Uterus (tissue), 4 donors: ENCODE data around the gene E2F7. TPM values are rescaled to one million over a fixed set of nuclear protein-coding genes. Genes with fewer than 3 reads are reported as not detected.

Source experiments
- DNase-seq, 2 donors: peaks; one replicate each; pipeline ENCODE4 v3.0.0-alpha.2; 2019 to 2020
- H3K27ac ChIP-seq, 2 donors: fragments of 200-600 bp; sonication (generic); 1 replicate in 1 of 2; 2 replicates in 1 of 2; pipeline ENCODE4 v1.5.1; 2016 to 2018
- H3K27me3 ChIP-seq, 2 donors: fragments of 200-600 bp; sonication (generic); one replicate each; pipeline ENCODE4 v1.5.1; 2018 to 2019; ENCODE audit warnings: control low read depth in 1 of 2
- H3K36me3 ChIP-seq, 2 donors: fragments of 200-600 bp; sonication (generic); one replicate each; pipeline ENCODE4 v1.5.1; 2019; ENCODE audit warnings: control low read depth in 1 of 2
- H3K4me1 ChIP-seq, 2 donors: fragments of 200-600 bp; sonication (generic); one replicate each; pipeline ENCODE4 v1.5.1; 2018 to 2019; ENCODE audit warnings: control low read depth in 1 of 2
- H3K4me3 ChIP-seq, 2 donors: fragments of 200-600 bp; sonication (generic); 1 replicate in 1 of 2; 2 replicates in 1 of 2; pipeline ENCODE4 v1.5.1; 2018 to 2019; ENCODE audit warnings: mild to moderate bottlenecking in 1 of 2
- H3K9me3 ChIP-seq, 2 donors: fragments of 200-600 bp; sonication (generic); one replicate each; pipeline ENCODE4 v1.5.1; 2019; ENCODE audit warnings: control low read depth in 1 of 2
- CTCF ChIP-seq, 4 experiments: fragments of 200-600 bp in 2 of 4; fragments of 450-650 bp in 2 of 4; sonication (generic) in 2 of 4; IDR thresholded peaks; one replicate each; pipeline ENCODE4 v1.5.1; 2016 to 2019; ENCODE audit warnings: antibody characterized with exemption in 4 of 4, mild to moderate bottlenecking in 2 of 4, moderate library complexity in 1 of 4
- POLR2A ChIP-seq, 2 donors: fragments of 450-650 bp; IDR thresholded peaks; one replicate each; pipeline ENCODE4 v1.6.1; 2016; ENCODE audit warnings: antibody characterized with exemption in 2 of 2, mild to moderate bottlenecking in 1 of 2, moderate library complexity in 1 of 2
- intact Hi-C: fragments of 100-400 bp; cut with DNase I; formaldehyde crosslinking; loops from one replicate; pipeline ENCODE4 v1.15.1; 2023; ENCODE audit warnings: low total_unique reads
- total RNA-seq, 4 donors: library from RNA; depleted of rRNA in 3 of 4; stranded (reverse); fragments of >200 nt in 3 of 4; gene quantifications; one replicate each; pipeline versions ENCODE4 v1.1.0 to v1.2.4, GENCODE V29; 2014 to 2023
- donor health status: DM: yes; HTN: yes; CAD: no.

The E2F7 gene
- total RNA-seq, 4 donors from 2014 or later: 5.9 TPM; not detected in 3

GRCh38 chr12:77023501-77023900 lies 41.9 kb downstream of the E2F7 start:
- no peaks in the 10 kb centered on the region for H3K4me1 ChIP-seq
- no peak overlapping the region for H3K4me3 ChIP-seq
- intact Hi-C loops: no loop called here
- H3K9me3 ChIP-seq: no peaks in the 10 kb centered on the region
- no peak for DNase-seq
- no peaks in the 10 kb centered on the region for H3K36me3 ChIP-seq
- H3K27me3 ChIP-seq: no peaks in the 10 kb centered on the region
- no peak overlapping the region for H3K27ac ChIP-seq
- TF ChIP-seq CTCF (IDR thresholded peaks at IDR 0.05): no peak
- TF ChIP-seq POLR2A (IDR thresholded peaks at IDR 0.05): no peak

GRCh38 chr12:77019920-77020319 lies 45.4 kb downstream of the E2F7 start:
- Histone ChIP-seq H3K27ac (no peak overlapping the region), H3K27me3 (no peaks in the 10 kb centered on the region), H3K4me3 (no peak overlapping the region), H3K9me3 (no peaks in the 10 kb centered on the region), H3K36me3 (no peaks in the 10 kb centered on the region), H3K4me1 (no peaks in the 10 kb centered on the region)
- TF ChIP-seq POLR2A (IDR thresholded peaks at IDR 0.05) (no peak), CTCF (IDR thresholded peaks at IDR 0.05) (no peak)
- intact Hi-C loops: no loop called here
- no peak for DNase-seq

GRCh38 chr12:77016606-77017005 lies 48.8 kb downstream of the E2F7 start:
- Histone ChIP-seq H3K27me3 (no peaks in the 10 kb centered on the region), H3K4me3 (no peak overlapping the region), H3K27ac (no peak overlapping the region), H3K9me3 (no peaks in the 10 kb centered on the region), H3K4me1 (no peaks in the 10 kb centered on the region), H3K36me3 (no peaks in the 10 kb centered on the region)
- intact Hi-C loops: no loop called here
- no peak for TF ChIP-seq CTCF (IDR thresholded peaks at IDR 0.05)
- no peak for TF ChIP-seq POLR2A (IDR thresholded peaks at IDR 0.05)
- no peak for DNase-seq

- H3K27me3 ChIP-seq: no peaks in the 10 kb centered on the region
- no peak overlapping the region for H3K27ac ChIP-seq
- no peaks in the 10 kb centered on the region for H3K4me1 ChIP-seq
- H3K4me3 ChIP-seq: no peak overlapping the region
- no peak for TF ChIP-seq POLR2A (IDR thresholded peaks at IDR 0.05)
- TF ChIP-seq CTCF (IDR thresholded peaks at IDR 0.05): no peak
- H3K9me3 ChIP-seq: no peaks in the 10 kb centered on the region
- DNase-seq: no peak
- intact Hi-C loops: no loop called here
- no peaks in the 10 kb centered on the region for H3K36me3 ChIP-seq
Measured at GRCh38 chr12:77013091-77013490, 52.3 kb downstream of the E2F7 start.

GRCh38 chr12:77010691-77011548 lies 54.4 kb downstream of the E2F7 start:
- Histone ChIP-seq H3K27me3 (no peaks in the 10 kb centered on the region), H3K27ac (no peak overlapping the region), H3K4me1 (no peaks in the 10 kb centered on the region), H3K9me3 (no peaks in the 10 kb centered on the region), H3K36me3 (no peaks in the 10 kb centered on the region), H3K4me3 (no peak overlapping the region)
- TF ChIP-seq POLR2A (IDR thresholded peaks at IDR 0.05) (no peak), CTCF (IDR thresholded peaks at IDR 0.05) (peak; percentile 72 to 84 (median 78))
- intact Hi-C loops: no loop called here
- DNase-seq: peak; percentile 69 to 74
